HEK293 (cell line): ENCODE measurements around the gene MRPL11.

Experiments
- CTCF ChIA-PET: fragments of 350-600 bp; formaldehyde crosslinking; extraction: SDS; loops from one replicate; lab custom pipeline; 2021; ENCODE audit warnings: antibody characterized with exemption; lab: Yijun Ruan, JAX
- POLR2A ChIA-PET: fragments of 300-600 bp; formaldehyde crosslinking; extraction: SDS; loops from one replicate; lab custom pipeline; 2020; ENCODE audit warnings: antibody characterized with exemption, inconsistent platforms; lab: Yijun Ruan, JAX
- H3K27ac ChIP-seq: fragments of 200-500 bp; sonication (Bioruptor generic); 2 replicates; pipeline ENCODE4 v1.5.1; 2014; ENCODE audit warnings: low read depth, low read length, control low read depth, inconsistent platforms; ENCODE audit errors: extremely low read depth
- H3K36me3 ChIP-seq, 2 experiments: fragments of 200-500 bp in 1 of 2; sonication (Bioruptor generic) in 1 of 2; 1 replicate in 1 of 2; 2 replicates in 1 of 2; pipeline ENCODE4 v1.5.1; 2014 to 2017; ENCODE audit warnings: inconsistent platforms in 2 of 2, low read length in 2 of 2; ENCODE audit not compliant: control insufficient read depth in 2 of 2, insufficient read depth in 1 of 2
- H3K4me1 ChIP-seq: fragments of 200-500 bp; sonication (Bioruptor generic); 2 replicates; pipeline ENCODE4 v1.5.1; 2014; ENCODE audit warnings: mild to moderate bottlenecking, low read length, inconsistent platforms; ENCODE audit not compliant: control insufficient read depth, insufficient read depth
- H3K4me3 ChIP-seq: 2 replicates; pipeline ENCODE4 v1.5.1; 2011; ENCODE audit warnings: low read depth, mild to moderate bottlenecking, control low read depth, low read length, moderate library complexity
- H3K9me3 ChIP-seq: fragments of 200-500 bp; sonication (Bioruptor generic); 2 replicates; pipeline ENCODE4 v1.5.1; 2014; ENCODE audit warnings: low read depth, low read length, inconsistent platforms; ENCODE audit not compliant: control insufficient read depth, insufficient read depth
- GLIS2 ChIP-seq: fragments of 450-650 bp; formaldehyde crosslinking; IDR thresholded peaks from 2 replicates; pipeline ENCODE4 v1.5.1; 2016; ENCODE audit warnings: missing biosample characterization, missing genetic modification characterization
- PATZ1 ChIP-seq: fragments of 450-650 bp; formaldehyde crosslinking; IDR thresholded peaks from 2 replicates; pipeline ENCODE4 v1.5.1; 2016; ENCODE audit warnings: missing biosample characterization, missing genetic modification characterization
- PRDM2 ChIP-seq: fragments of 450-650 bp; formaldehyde crosslinking; IDR thresholded peaks from 2 replicates; pipeline ENCODE4 v1.5.1; 2016; ENCODE audit warnings: missing biosample characterization, missing genetic modification characterization, borderline replicate concordance
- PRDM6 ChIP-seq: fragments of 450-650 bp; formaldehyde crosslinking; IDR thresholded peaks from 2 replicates; pipeline ENCODE4 v1.5.1; 2017; ENCODE audit warnings: missing biosample characterization, missing genetic modification characterization
- SP3 ChIP-seq: fragments of 450-650 bp; formaldehyde crosslinking; IDR thresholded peaks from 2 replicates; pipeline ENCODE4 v1.5.1; 2016; ENCODE audit warnings: missing biosample characterization, missing genetic modification characterization
- ZBTB26 ChIP-seq: fragments of 450-650 bp; formaldehyde crosslinking; optimal IDR thresholded peaks from 2 replicates; pipeline ENCODE3; 2016; ENCODE audit warnings: missing biosample characterization, mild to moderate bottlenecking, missing genetic modification characterization
- ZBTB6 ChIP-seq: fragments of 450-650 bp; formaldehyde crosslinking; IDR thresholded peaks from 2 replicates; pipeline ENCODE4 v1.5.1; 2017; ENCODE audit warnings: missing biosample characterization, missing genetic modification characterization
- ZFP69B ChIP-seq: fragments of 450-650 bp; formaldehyde crosslinking; IDR thresholded peaks from 2 replicates; pipeline ENCODE4 v1.5.1; 2016; ENCODE audit warnings: missing biosample characterization, missing genetic modification characterization
- ZIC2 ChIP-seq: fragments of 450-650 bp; formaldehyde crosslinking; IDR thresholded peaks from 2 replicates; pipeline ENCODE4 v1.5.1; 2016; ENCODE audit warnings: missing biosample characterization, missing genetic modification characterization
- ZNF146 ChIP-seq: fragments of 450-650 bp; formaldehyde crosslinking; IDR thresholded peaks from 2 replicates; pipeline ENCODE4 v1.5.1; 2016; ENCODE audit warnings: missing biosample characterization, missing genetic modification characterization
- ZNF239 ChIP-seq: fragments of 450-650 bp; formaldehyde crosslinking; IDR thresholded peaks from 2 replicates; pipeline ENCODE4 v1.5.1; 2016; ENCODE audit warnings: missing biosample characterization, missing genetic modification characterization
- ZNF362 ChIP-seq: fragments of 450-650 bp; formaldehyde crosslinking; IDR thresholded peaks from 2 replicates; pipeline ENCODE4 v1.5.1; 2016; ENCODE audit warnings: missing biosample characterization, missing genetic modification characterization
- ZNF394 ChIP-seq: fragments of 450-650 bp; formaldehyde crosslinking; IDR thresholded peaks from 2 replicates; pipeline ENCODE4 v1.5.1; 2016; ENCODE audit warnings: missing biosample characterization, missing genetic modification characterization, mild to moderate bottlenecking, moderate library complexity, borderline replicate concordance
- ZNF398 ChIP-seq: fragments of 450-650 bp; formaldehyde crosslinking; IDR thresholded peaks from 2 replicates; pipeline ENCODE4 v1.5.1; 2017; ENCODE audit warnings: missing biosample characterization, missing genetic modification characterization
- ZNF48 ChIP-seq: fragments of 450-650 bp; formaldehyde crosslinking; IDR thresholded peaks from 2 replicates; pipeline ENCODE4 v1.5.1; 2016; ENCODE audit warnings: missing biosample characterization, missing genetic modification characterization
- ZNF654 ChIP-seq: fragments of 450-650 bp; formaldehyde crosslinking; IDR thresholded peaks from 2 replicates; pipeline ENCODE4 v1.5.1; 2016; ENCODE audit warnings: low read depth, missing biosample characterization, missing genetic modification characterization
- ZNF692 ChIP-seq: fragments of 450-650 bp; formaldehyde crosslinking; IDR thresholded peaks from 2 replicates; pipeline ENCODE4 v1.5.1; 2016; ENCODE audit warnings: missing biosample characterization, missing genetic modification characterization

The MRPL11 gene

GRCh38 chr11:66409226-66409625 is 29.4 kb downstream of the MRPL11 start (continued):
- TF ChIP-seq PRDM6 (no peak), ZBTB6 (tag by site-specific recombination) (no peak), ZNF48 (tag by site-specific recombination) (no peak), GLIS2 (no peak), ZNF239 (tag by site-specific recombination) (no peak)

GRCh38 chr11:66408488-66409214 is 30.0 kb downstream of the MRPL11 start:
- no peaks in the 10 kb centered on the region for H3K9me3 ChIP-seq
- no peaks in the 10 kb centered on the region for H3K36me3 ChIP-seq
- CTCF ChIA-PET, result interaction anchor here (0.5 to 5.2 kb wide), 30 partner anchors 9 to 419 kb away, joined by 3 to 79 read pairs (median 4); partner anchors contain the start of genes ACTN3, BRMS1, MRPL11 and NPAS4
- H3K4me3 ChIP-seq, result peak overlapping the region; percentile 22
- H3K4me1 ChIP-seq, result no peaks in the 10 kb centered on the region
- POLR2A ChIA-PET, result interaction anchor here (1.0 to 1.4 kb wide), 4 partner anchors 9 to 30 kb away, joined by 4 to 7 read pairs (median 6); partner anchors contain the start of genes MRPL11 and NPAS4
- no peak overlapping the region for H3K27ac ChIP-seq
- peak; percentile 92 for TF ChIP-seq ZBTB26 (tag by site-specific recombination)
- no peak for TF ChIP-seq ZNF692 (tag by site-specific recombination)
- peak; percentile 60 for TF ChIP-seq ZNF394 (tag by site-specific recombination)
- TF ChIP-seq ZNF362 (tag by site-specific recombination), result no peak
- peak; percentile 33; the same call in 1 of the 2 replicates for TF ChIP-seq ZFP69B (tag by site-specific recombination)
- no peak for TF ChIP-seq ZIC2 (tag by site-specific recombination)
- peak; percentile 93 for TF ChIP-seq ZNF654 (tag by site-specific recombination)
- TF ChIP-seq ZNF146 (tag by site-specific recombination), result no peak
- TF ChIP-seq SP3, result 0 out of 2 replicates have a peak, but pooled peaks have one; percentile 13
- peak; percentile 91 for TF ChIP-seq PATZ1
- no peak for TF ChIP-seq PRDM2 (tag by site-specific recombination)
- TF ChIP-seq ZNF398, result peak; percentile 15; the same call in 1 of the 2 replicates
